Vagina (tissue), 2 donors: Measurements from ENCODE around the gene FAM25A.
"Not testable (repeated sequence)": the region's sequence is repeated elsewhere in the genome, so short reads cannot be mapped to it uniquely, and the experiment has no call there.

ENCODE experiments used
- CTCF ChIP-seq, 3 experiments: fragments of 450-650 bp in 2 of 3; fragments of 200-600 bp in 1 of 3; sonication (generic) in 1 of 3; IDR thresholded peaks; one replicate each; pipeline ENCODE4 v1.5.1; 2017 to 2019; ENCODE audit warnings: antibody characterized with exemption in 3 of 3, mild to moderate bottlenecking in 2 of 3, moderate library complexity in 2 of 3
- POLR2A ChIP-seq, 2 donors: fragments of 450-650 bp; IDR thresholded peaks; one replicate each; pipeline ENCODE4 v1.6.1; 2017; ENCODE audit warnings: antibody characterized with exemption in 2 of 2, mild to moderate bottlenecking in 2 of 2, moderate library complexity in 2 of 2
- POLR2AphosphoS5 ChIP-seq, 2 donors: sonication (generic); formaldehyde crosslinking; IDR thresholded peaks; one replicate each; pipeline ENCODE4 v1.9.0; 2017; ENCODE audit warnings: antibody characterized with exemption in 2 of 2, mild to moderate bottlenecking in 2 of 2, low read depth in 1 of 2; ENCODE audit not compliant: insufficient read depth in 1 of 2

GRCh38 chr10:86978457-86978856 is 41.6 kb upstream of the FAM25A start:
- not testable (repeated sequence) for TF ChIP-seq CTCF, POLR2A (IDR thresholded peaks at IDR 0.05)
- TF ChIP-seq POLR2AphosphoS5 (IDR thresholded peaks at IDR 0.05; ENCODE audit: insufficient read depth in 1 of 2, low read depth in 1 of 2): peak in 1 of 2 donors; percentile 16
